Upper lobe of left lung (tissue), 6 donors: ENCODE results near the gene USPL1. TPM values are rescaled to one million over a fixed set of nuclear protein-coding genes. Genes with fewer than 3 reads are reported as not detected.

ENCODE experiments used
- ATAC-seq, 2 donors: fragments of 200-7000 bp; cut with Tn5 transposase; one replicate each; pipeline ENCODE4 v1.9.1; 2022; ENCODE audit warnings: mild to moderate bottlenecking in 2 of 2, moderate library complexity in 2 of 2; ENCODE audit not compliant: low FRiP score in 2 of 2
- DNase-seq, 2 donors: peaks; one replicate each; pipeline ENCODE4 v3.0.0-alpha.2; 2019 to 2020
- H3K27ac ChIP-seq, 4 donors: fragments of 200-600 bp; sonication (generic); one replicate each; pipeline ENCODE4 v1.5.1; 2016 to 2019
- H3K27me3 ChIP-seq, 4 donors: fragments of 200-600 bp; sonication (generic); one replicate each; pipeline ENCODE4 v1.5.1; 2017 to 2019
- H3K36me3 ChIP-seq, 4 donors: fragments of 200-600 bp; sonication (generic); one replicate each; pipeline ENCODE4 v1.5.1; 2016 to 2019
- H3K4me1 ChIP-seq, 4 donors: fragments of 200-600 bp; sonication (generic); one replicate each; pipeline ENCODE4 v1.5.1; 2018 to 2019
- H3K4me3 ChIP-seq, 4 donors: fragments of 200-600 bp; sonication (generic); one replicate each; pipeline ENCODE4 v1.5.1; 2017 to 2019; ENCODE audit warnings: mild to moderate bottlenecking in 2 of 4, moderate library complexity in 1 of 4
- H3K9me3 ChIP-seq, 4 donors: fragments of 200-600 bp; sonication (generic); one replicate each; pipeline ENCODE4 v1.5.1; 2018 to 2019
- EP300 ChIP-seq, 4 donors: sonication (generic); formaldehyde crosslinking; IDR thresholded peaks; one replicate each; pipeline ENCODE4 v1.5.1; 2017; ENCODE audit warnings: antibody characterized with exemption in 4 of 4, control low read depth in 2 of 4
- POLR2A ChIP-seq, 4 donors: fragments of 450-650 bp; IDR thresholded peaks; one replicate each; pipeline ENCODE4 v1.5.1; 2016 to 2017; ENCODE audit warnings: antibody characterized with exemption in 4 of 4, mild to moderate bottlenecking in 2 of 4
- POLR2AphosphoS5 ChIP-seq, 2 donors: sonication (generic); formaldehyde crosslinking; IDR thresholded peaks; one replicate each; pipeline ENCODE4 v1.5.1; 2017; ENCODE audit warnings: antibody characterized with exemption in 2 of 2
- WGBS, 2 donors: methylation state at CpG; one replicate each; pipeline ENCODE4 v1.1.5; 2017 to 2018; 5-methylcytosine and 5-hydroxymethylcytosine counted together
- total RNA-seq, 6 donors: library from RNA; depleted of rRNA in 4 of 6; stranded (reverse); fragments of >200 nt in 4 of 6; gene quantifications; one replicate each; pipeline versions ENCODE4 v1.1.0 to v1.2.1, GENCODE V29; 2016 to 2021
- TF ChIP-seq, protein P1 (sequence below), 6 experiments: fragments of 450-650 bp in 4 of 6; fragments of 200-600 bp in 2 of 6; sonication (generic) in 2 of 6; IDR thresholded peaks; one replicate each; pipeline ENCODE4 v1.5.1; 2016 to 2019; ENCODE audit warnings: antibody characterized with exemption in 6 of 6
- donor health status: DM: no; HTN: no; CAD: no; lungs with moderate emphysema.
- donor health status: DM: no; HTN: yes; CAD: no; lungs with severe emphysema.

Gene USPL1
- total RNA-seq, 6 donors from 2014 or later: 10.8 to 25.1 (median 16.2) TPM

DNA sequence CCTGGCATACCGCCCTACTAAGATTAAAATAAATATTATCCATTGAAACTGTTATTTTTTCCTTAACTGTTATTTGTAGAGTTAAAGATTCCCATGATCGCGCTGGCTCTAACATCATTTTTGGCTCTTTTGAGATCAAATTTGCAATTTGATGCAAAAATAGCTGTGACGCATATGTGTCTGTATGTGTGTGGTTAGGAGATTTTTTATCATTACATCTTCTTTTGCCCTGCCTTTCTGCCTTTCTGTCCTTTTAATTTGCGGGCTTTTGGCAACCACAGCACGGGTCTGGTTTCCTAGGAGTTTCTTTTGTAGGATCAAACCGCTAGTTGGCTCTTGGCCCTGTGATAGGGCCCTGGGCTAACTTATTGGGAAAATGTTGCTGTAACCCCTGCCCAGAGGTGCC is 80.3 kb downstream of the USPL1 start:
- WGBS, 2 donors: 60 to 70% methylated on average over 7 of the region's 7 CpGs
- Histone ChIP-seq H3K4me1 (peaks cover 16 to 30% (median 21%) of the 10 kb centered on the region in 4 donors), H3K27me3 (no peaks in the 10 kb centered on the region), H3K4me3 (peak overlapping the region in 1 of 4 donors; percentile 7), H3K27ac (peak overlapping the region in 3 of 4 donors; percentile 1 to 30 (median 2)), H3K9me3 (no peaks in the 10 kb centered on the region), H3K36me3 (no peaks in the 10 kb centered on the region)
- peak in 1 of 2 donors; percentile 54 for ATAC-seq
- no peak for DNase-seq
- TF ChIP-seq POLR2A (IDR thresholded peaks at IDR 0.05) (no peak), POLR2AphosphoS5 (IDR thresholded peaks at IDR 0.05) (no peak), EP300 (IDR thresholded peaks at IDR 0.05) (no peak)
- TF ChIP-seq, protein P1, sequence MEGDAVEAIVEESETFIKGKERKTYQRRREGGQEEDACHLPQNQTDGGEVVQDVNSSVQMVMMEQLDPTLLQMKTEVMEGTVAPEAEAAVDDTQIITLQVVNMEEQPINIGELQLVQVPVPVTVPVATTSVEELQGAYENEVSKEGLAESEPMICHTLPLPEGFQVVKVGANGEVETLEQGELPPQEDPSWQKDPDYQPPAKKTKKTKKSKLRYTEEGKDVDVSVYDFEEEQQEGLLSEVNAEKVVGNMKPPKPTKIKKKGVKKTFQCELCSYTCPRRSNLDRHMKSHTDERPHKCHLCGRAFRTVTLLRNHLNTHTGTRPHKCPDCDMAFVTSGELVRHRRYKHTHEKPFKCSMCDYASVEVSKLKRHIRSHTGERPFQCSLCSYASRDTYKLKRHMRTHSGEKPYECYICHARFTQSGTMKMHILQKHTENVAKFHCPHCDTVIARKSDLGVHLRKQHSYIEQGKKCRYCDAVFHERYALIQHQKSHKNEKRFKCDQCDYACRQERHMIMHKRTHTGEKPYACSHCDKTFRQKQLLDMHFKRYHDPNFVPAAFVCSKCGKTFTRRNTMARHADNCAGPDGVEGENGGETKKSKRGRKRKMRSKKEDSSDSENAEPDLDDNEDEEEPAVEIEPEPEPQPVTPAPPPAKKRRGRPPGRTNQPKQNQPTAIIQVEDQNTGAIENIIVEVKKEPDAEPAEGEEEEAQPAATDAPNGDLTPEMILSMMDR (IDR thresholded peaks at IDR 0.05): no peak

DNA sequence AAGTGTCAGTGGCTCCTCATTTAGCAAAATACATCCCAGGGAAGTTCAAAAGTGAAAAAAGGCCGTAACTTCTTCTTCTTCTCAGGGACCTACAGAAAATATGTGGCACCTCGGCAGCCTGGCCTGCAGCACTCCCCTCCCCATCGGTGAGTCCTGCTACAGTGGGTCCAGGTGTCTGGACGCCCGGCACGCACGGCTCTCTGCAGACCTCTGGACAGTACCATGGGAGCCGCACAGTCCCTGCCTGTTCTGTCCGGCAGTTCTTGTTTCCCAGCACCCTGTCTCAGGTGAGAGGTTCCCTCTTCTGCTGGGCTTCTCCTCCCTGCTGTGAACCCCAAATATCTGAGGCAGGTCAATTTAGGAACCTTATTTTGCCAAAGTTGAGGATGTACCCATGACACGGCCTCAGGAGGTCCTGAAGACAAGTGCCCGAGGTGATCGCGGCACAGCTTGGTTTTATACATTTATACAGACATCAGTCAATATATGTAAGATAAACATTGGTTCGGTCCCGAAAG is 80.8 kb downstream of the USPL1 start:
- no peak for ATAC-seq
- H3K9me3 ChIP-seq: no peaks in the 10 kb centered on the region
- TF ChIP-seq POLR2AphosphoS5 (IDR thresholded peaks at IDR 0.05) (no peak), EP300 (IDR thresholded peaks at IDR 0.05) (no peak), POLR2A (IDR thresholded peaks at IDR 0.05) (no peak)
- TF ChIP-seq, protein P1 (IDR thresholded peaks at IDR 0.05): no peak
- DNase-seq: peak in 1 of 2 donors; percentile 33
- peak overlapping the region in 1 of 4 donors; percentile 2 for H3K27ac ChIP-seq
- no peaks in the 10 kb centered on the region for H3K36me3 ChIP-seq
- 86 to 97% methylated on average over 9 to 15 of the region's 15 CpGs for WGBS, 2 donors
- no peak overlapping the region for H3K4me3 ChIP-seq
- H3K4me1 ChIP-seq: peaks cover 16 to 30% (median 21%) of the 10 kb centered on the region in 4 donors
- H3K27me3 ChIP-seq: no peaks in the 10 kb centered on the region

DNA sequence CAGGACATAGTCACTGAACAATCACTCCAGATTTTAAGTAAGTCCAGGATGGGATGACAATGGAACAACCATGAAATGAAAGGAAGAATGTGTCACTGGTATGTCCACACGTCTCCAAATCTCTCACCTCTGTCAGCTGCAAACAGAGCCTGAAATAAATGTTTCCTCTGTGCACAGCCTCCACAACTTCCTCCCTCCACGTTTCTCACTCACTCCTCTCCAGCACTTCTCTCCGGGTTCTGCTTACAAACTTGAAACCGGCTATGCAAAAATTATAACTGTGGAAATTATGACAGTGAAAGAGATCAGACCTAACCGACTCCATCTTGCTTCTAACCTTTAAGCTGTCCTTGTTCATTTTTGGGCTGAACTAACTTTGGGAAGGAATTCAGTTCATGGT is 82.6 kb downstream of the USPL1 start:
- Histone ChIP-seq H3K9me3 (no peaks in the 10 kb centered on the region), H3K27me3 (no peaks in the 10 kb centered on the region), H3K27ac (no peak overlapping the region), H3K36me3 (no peaks in the 10 kb centered on the region), H3K4me3 (no peak overlapping the region), H3K4me1 (peaks cover 16 to 30% (median 21%) of the 10 kb centered on the region in 4 donors)
- 56 to 61% methylated on average over 5 of the region's 5 CpGs for WGBS, 2 donors
- TF ChIP-seq, protein P1 (IDR thresholded peaks at IDR 0.05): no peak
- TF ChIP-seq POLR2A (IDR thresholded peaks at IDR 0.05) (no peak), EP300 (IDR thresholded peaks at IDR 0.05) (no peak), POLR2AphosphoS5 (IDR thresholded peaks at IDR 0.05) (no peak)
- DNase-seq: no peak
- ATAC-seq: no peak

DNA sequence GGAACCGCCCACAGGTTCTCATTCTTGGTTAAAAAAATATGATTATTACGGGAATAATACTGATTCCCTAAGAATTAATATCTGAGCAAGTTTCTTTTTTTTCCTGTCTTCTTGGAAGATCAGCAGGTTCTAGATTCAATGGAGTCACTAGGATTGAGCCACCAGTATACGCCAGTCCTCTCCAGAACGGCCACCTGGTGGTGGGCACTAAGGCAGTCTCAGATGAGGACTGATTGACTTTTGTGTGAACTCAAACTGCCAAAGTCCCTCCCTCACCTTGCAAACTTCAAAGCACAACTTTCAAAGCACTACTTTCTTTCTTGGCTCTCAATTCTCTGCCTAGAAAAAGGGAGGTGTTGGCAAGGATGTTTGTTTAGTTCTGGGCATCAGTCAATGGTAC is 84.3 kb downstream of the USPL1 start:
- DNase-seq: no peak
- Histone ChIP-seq H3K4me1 (peaks cover 6 to 15% (median 9%) of the 10 kb centered on the region in 4 donors), H3K27me3 (no peaks in the 10 kb centered on the region), H3K27ac (no peak overlapping the region), H3K36me3 (no peaks in the 10 kb centered on the region), H3K4me3 (no peak overlapping the region), H3K9me3 (no peaks in the 10 kb centered on the region)
- WGBS, 2 donors: 93 to 95% methylated on average over 4 of the region's 4 CpGs
- ATAC-seq: no peak
- TF ChIP-seq, protein P1 (IDR thresholded peaks at IDR 0.05): no peak
- no peak for TF ChIP-seq EP300 (IDR thresholded peaks at IDR 0.05)
- TF ChIP-seq POLR2A (IDR thresholded peaks at IDR 0.05): no peak
- no peak for TF ChIP-seq POLR2AphosphoS5 (IDR thresholded peaks at IDR 0.05)

DNA sequence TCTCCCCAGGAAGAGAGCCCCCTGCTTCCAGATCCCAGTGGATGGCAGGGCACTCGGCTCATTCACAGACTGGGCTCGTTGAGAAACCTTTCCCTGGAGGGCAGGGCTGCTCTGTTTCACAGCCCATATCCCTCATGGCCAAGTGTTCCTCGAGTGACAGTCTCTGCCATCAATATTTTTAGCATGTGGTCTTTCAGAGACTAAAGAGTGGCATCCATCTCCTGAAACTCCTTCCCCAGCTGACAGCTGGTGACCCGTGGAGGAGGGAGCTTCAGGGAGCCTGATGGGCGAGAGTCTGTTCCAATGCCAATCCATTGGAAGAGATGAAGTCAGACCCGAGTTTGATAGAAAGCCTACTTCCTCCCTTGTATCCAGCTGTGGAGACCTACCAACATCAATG is 86.9 kb downstream of the USPL1 start:
- DNase-seq (no peak), ATAC-seq (no peak)
- WGBS, 2 donors: 67 to 69% methylated on average over 6 of the region's 6 CpGs
- TF ChIP-seq EP300 (IDR thresholded peaks at IDR 0.05) (no peak), POLR2A (IDR thresholded peaks at IDR 0.05) (no peak), POLR2AphosphoS5 (IDR thresholded peaks at IDR 0.05) (no peak)
- TF ChIP-seq, protein P1 (IDR thresholded peaks at IDR 0.05): no peak
- no peak overlapping the region for H3K4me3 ChIP-seq
- H3K9me3 ChIP-seq: no peaks in the 10 kb centered on the region
- H3K36me3 ChIP-seq: no peaks in the 10 kb centered on the region
- no peaks in the 10 kb centered on the region for H3K4me1 ChIP-seq
- H3K27ac ChIP-seq: no peak overlapping the region
- no peaks in the 10 kb centered on the region for H3K27me3 ChIP-seq
